A549 (cell line): Measurements from ENCODE around the gene HAND2.

Source experiments
- CEBPB ChIP-seq, 2 experiments: fragments of >200 bp in 1 of 2; sonication (Bioruptor Twin) in 1 of 2; formaldehyde crosslinking in 1 of 2; IDR thresholded peaks; 2 replicates each; pipeline ENCODE4 v1.6.1; 2012 to 2016
- CTCF ChIP-seq: fragments of >200 bp; sonication (Bioruptor Twin); formaldehyde crosslinking; IDR thresholded peaks from 3 replicates; pipeline ENCODE4 v1.5.1; 2016
- POLR2A ChIP-seq: IDR thresholded peaks from 2 replicates; pipeline ENCODE4 v1.6.1; 2012; ENCODE audit warnings: mild to moderate bottlenecking, low read length
- REST ChIP-seq: fragments of 200-600 bp; sonication (generic); IDR thresholded peaks from 2 replicates; pipeline ENCODE4 v1.6.1; 2016; ENCODE audit warnings: antibody characterized with exemption, mild to moderate bottlenecking, moderate library complexity
- SMC3 ChIP-seq: fragments of >200 bp; sonication (Bioruptor Twin); formaldehyde crosslinking; IDR thresholded peaks from 3 replicates; pipeline ENCODE4 v1.6.1; 2018; ENCODE audit warnings: inconsistent platforms

- TF ChIP-seq CTCF (no peak), REST (no peak), CEBPB (IDR thresholded peaks at IDR 0.05) (no peak), POLR2A (no peak), SMC3 (no peak)
These were observed 8.3 kb upstream of the HAND2 start for GRCh38 chr4:173538148-173538908.
